Prostate gland (tissue), 2 donors: ENCODE data around the gene TMEM131.

ENCODE experiments used
- CTCF ChIP-seq, 4 experiments: fragments of 200-600 bp in 2 of 4; fragments of 450-650 bp in 2 of 4; sonication (generic) in 2 of 4; IDR thresholded peaks; 1 replicate in 3 of 4; 2 replicates in 1 of 4; pipeline ENCODE4 v1.5.1; 2016 to 2019; ENCODE audit warnings: antibody characterized with exemption in 4 of 4, mild to moderate bottlenecking in 2 of 4, moderate library complexity in 2 of 4
- POLR2A ChIP-seq: fragments of 450-650 bp; IDR thresholded peaks from one replicate; pipeline ENCODE4 v1.6.1; 2016; ENCODE audit warnings: antibody characterized with exemption, mild to moderate bottlenecking
- POLR2AphosphoS5 ChIP-seq: sonication (generic); formaldehyde crosslinking; IDR thresholded peaks from one replicate; pipeline ENCODE4 v1.6.1; 2017; ENCODE audit warnings: antibody characterized with exemption

DNA sequence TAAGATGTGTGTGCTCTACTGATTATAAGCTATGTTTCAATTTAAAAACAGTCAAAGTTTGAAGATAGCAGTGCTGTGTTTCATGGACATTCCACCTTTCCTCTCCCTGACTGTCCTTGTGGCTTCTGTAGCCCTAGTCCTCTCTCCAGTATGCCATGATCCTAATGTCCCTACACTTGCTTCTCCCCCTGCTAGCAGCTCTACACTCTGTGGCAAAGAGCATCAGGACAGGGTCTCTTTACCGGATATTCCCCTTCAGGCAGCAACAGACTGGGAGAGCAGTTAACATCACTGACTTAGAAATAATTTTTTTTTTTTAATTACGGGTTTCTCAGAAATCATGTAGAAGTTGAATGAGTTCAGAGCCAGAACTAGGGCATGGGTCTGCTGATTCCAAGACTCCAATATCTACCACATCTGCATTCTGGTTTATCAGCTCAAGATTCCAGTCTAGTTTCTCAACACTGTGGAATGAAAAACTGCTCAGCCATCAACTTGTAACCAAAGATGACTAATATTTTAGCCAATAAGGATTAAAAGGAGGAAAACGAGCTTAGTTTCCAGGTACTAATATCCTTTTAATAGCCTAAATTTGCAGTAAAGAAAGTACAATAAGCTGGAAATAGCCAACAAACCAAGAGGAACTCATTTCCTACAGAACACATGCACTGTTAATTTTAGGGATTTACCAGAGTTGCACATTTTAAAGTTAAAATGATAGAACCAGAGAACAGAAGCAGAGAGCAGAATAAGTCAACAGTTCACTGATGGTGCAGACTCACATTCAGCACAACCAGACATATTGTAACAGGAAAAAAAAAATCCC is 45.2 kb downstream of the TMEM131 start:
- TF ChIP-seq POLR2A (no peak), CTCF (IDR thresholded peaks at IDR 0.05) (no peak), POLR2AphosphoS5 (no peak)
